GM19455 (cell line): ENCODE data around the gene GPRC5C.
"Not testable (repeated sequence)": the region's sequence is repeated elsewhere in the genome, so short reads cannot be mapped to it uniquely, and the experiment has no call there.

Experiments
- ATAC-seq: cut with Tn5 transposase; IDR thresholded peaks from one replicate; pipeline ENCODE4 v1.9.1; 2021; ENCODE audit not compliant: unreplicated experiment

Gene GPRC5C

DNA sequence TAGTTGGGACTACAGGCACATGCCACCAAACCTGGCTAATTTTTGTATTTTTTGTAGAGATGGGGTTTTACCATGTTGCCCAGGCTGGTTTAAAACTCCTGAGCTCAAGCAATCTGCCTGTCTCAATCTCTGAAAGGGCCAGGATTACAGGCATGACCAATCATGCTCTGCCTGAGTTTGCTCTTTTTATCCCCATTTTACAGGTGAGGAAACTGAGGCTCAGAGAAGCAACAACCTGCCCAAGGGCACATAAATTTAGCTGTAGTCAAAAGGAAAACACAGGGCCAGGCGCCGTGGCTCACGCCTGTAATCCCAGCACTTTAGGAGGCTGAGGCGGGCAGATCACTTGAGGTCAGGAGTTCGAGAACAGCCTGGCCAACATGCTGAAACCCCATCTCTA lies 26.6 kb upstream of the GPRC5C start:
- ATAC-seq = not testable (repeated sequence)

DNA sequence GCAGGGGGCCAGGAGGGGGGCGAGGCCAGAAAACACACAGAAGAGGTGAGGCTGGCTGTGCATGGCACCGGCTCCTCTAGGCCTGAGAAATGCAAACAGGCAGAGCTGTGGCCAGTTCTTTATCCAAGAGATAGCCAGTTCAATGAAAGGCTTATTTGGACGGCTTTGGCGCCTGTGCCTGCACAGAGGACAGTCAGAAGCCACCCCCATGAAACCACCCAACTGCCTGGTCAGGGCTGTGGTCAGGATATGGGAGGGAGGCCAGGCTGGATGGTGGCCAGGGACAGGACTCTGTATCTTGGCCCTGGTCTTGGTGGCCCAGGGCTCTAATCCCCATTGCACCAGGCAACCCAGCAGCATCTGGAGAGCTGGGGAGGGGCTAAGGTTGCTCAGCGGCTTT lies 24.5 kb upstream of the GPRC5C start:
- no peak for ATAC-seq

DNA sequence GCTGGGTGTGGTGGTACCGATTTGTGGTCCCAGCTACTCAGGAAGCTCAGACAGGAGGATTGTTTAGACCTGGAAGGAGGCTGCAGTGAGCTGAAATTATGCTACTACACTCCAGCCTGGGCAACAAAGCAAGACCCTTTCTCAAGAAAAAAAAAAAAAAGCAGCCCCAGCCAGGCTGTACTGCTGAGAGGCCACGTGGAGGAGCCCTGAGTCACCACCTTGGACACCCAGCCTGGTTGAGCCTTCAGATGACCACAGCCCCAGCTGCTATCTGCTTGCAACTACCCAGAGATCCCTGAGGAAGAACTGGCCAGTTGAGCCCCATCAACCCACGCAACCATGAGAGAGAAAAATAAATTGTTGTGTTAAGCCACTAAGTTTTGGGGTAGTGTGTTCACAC lies 23.6 kb upstream of the GPRC5C start:
- no peak for ATAC-seq

DNA sequence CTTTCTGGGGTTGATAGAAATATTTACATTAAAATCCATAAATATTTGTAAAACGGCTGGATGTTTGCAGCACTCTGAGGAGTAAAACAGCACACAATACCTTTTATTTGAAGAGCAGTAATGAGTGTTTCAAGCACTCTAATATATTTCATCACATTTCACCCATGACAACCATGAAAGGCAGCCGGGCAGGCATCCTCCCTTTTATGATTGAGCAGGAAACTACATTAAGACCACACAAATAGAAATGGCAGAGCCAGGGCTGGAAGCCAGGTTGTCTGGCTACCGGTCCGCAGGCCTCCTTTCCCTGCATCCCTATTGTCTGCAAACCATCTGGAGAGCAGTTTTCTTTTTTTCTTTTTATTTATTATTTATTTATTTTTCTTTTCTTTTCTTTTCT lies 23.1 kb upstream of the GPRC5C start:
- ATAC-seq = no peak

DNA sequence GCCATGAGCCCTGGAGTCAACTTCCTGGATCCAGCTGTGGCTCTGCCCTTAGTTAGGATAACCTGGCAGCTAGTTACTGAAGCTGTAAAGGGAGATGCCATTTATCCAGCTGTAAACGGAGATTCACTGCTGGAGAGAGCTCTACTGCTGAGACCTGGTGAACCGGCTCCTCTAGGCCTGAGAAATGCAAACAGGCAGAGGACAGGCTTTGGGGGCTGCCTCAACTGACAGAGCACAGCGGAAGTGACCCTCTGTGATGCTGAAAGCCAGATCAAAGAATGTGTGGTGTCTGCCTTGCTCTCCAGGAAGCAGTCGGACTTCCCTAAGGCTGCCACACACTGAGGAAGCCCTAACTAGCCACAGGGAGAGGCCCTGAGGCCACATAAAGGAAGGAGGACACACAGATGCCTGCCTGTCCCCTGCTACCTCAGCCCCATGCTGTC lies 21.9 kb upstream of the GPRC5C start:
- no peak for ATAC-seq

DNA sequence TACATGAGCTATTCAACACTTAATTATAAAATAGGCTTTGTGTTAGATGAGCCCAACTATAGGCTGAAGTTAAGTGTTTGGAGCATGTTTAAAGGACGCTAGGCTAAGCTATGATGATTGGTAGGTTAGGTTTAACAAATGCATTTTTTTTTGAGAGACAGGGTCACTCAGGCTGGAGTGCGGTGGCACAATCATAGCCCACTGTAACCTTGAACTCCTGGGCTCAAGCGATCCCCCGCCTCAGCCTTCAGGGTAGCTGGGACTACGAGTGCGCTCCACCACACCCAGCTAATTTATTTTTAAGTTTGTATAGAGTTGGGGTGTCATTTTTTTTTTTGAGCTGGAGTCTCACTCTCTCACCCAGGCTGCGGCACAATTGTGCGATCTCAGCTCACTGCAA lies 19.3 kb upstream of the GPRC5C start:
- ATAC-seq = no peak

DNA sequence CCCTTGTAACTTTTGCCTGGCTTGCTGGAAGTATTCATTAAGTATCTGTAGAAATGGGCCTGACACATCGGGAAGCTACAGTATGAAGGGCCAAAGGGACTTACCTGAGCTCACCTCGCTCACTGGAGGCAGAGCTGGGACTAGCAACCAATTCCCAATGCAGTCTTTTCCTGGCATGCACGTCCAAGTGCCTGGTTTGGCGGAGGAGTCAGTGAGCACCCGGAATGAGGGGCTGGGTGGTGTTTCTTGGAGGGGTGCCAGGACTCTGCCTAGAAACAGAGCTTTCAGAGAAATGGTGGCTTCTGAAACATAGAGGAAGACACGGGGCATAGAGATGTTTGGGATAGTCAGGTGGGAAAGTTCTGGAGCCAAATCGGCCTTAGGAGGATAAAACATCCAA lies 18.4 kb upstream of the GPRC5C start:
- ATAC-seq = no peak

DNA sequence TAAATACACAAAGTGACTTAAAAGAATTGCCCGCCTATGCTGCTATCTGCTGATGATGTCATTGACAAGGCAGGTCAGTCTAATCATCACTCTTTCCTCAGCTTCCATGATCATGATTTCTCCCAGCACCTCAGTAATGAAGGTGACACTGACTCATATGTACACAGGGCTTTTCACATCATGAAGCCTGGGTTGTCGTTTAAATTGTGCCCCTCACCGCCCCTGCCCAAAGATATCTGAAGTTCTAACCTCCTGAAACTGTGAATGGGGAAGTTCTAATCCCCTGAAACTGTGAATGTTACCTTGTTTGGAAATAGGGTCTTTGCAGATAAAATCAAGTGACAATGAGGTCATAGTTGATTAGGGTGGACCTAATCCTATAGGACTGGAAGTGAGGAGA lies 17.4 kb upstream of the GPRC5C start:
- no peak for ATAC-seq

DNA sequence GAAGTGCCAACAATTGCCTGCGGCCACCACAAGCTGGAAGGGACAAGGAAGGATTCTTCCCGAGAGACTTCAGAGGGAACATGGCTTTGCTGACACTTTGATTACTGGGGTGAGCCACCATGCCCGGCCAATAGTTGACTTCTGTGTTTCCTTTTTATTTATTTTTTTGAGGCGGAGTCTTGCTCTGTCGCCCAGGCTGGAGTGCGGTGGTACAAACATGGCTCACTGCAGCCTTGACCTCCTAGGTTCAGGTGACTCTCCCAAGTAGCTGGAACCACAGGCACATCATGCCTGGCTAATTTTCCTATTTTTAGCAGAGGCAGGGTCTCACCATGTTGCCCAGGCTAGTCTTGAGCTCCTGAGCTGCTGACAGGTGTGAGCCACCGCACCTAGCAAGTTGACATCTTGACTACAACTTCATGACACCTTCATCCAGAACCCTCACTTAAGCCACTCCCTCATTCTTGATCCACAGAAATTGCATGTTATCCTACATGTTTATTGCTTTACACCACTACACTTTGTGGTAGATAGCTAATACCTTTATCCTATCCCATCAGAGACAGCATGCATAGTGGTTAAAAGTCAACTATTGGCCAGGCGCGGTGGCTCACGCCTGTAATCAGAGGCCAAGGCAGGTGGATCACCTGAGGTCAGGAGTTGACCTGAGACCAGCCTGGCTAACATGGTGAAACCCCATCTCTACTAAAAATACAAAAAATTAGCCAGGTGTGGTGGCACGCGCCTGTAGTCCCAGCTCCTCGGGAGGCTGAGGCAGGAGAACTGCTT lies 16.1 kb upstream of the GPRC5C start:
- ATAC-seq = no peak

DNA sequence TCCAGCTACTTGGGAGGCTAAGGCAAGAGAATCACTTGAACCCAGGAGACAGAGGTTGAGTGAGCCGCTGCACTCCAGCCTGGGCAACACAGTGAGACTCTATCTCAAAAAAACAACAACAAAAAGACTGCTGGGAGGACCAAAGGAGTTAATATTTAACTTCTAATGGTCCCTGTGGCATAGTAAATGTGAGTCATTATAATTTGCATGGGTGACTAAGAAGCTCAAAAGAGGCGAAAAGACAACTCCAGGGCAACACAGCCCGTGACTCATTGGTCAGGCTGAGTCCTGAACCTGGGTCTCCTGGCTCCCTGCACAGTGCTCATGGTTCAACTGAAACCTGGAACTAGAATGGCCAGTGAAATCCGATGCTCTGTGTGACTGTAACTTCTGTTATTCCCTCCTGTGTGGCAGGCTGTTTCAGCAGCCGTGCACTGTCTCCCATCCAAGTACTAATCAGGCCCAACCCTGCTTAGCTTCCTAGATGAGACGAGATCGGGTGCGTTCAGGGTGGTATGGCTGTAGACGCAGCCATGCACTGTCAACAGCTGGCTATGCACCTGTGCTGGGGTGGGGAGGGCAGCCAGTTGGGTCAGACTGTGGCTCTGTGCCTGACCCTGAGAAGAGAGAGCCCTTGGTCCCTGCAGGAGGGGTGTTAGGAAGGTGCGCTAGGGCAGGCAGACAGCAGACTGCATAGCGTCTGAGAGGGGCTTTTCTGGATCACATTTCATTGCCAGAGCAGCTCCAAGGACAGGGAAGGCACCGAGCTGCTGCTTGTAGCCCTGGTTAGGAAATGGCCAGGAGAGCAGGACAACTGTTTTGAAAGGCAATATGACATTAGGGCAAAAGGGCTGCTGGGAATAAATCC lies 14.5 kb upstream of the GPRC5C start:
- ATAC-seq = no peak

DNA sequence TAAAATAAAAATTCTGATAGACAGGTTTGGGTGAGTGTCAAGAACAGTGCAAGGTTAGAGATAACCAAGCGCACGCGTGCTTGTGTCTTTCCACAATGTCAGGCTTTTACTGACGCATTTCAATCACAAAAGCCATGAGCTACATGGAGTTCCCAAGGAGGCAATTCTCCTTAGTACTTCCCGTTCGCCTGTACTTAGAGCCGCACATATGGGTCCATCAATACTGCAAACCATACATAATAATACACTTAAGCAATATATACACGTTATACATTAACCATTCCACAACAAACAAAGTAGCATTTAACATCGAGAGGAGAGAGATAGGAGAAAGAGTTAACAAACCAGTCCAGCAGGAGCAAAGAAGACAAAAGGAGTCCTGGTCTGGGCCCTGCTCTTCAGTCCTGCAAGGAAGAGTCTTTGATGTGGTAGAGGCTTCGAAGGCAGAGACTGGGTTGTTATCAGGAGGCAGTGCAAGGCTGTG lies 11.9 kb upstream of the GPRC5C start:
- ATAC-seq = no peak

DNA sequence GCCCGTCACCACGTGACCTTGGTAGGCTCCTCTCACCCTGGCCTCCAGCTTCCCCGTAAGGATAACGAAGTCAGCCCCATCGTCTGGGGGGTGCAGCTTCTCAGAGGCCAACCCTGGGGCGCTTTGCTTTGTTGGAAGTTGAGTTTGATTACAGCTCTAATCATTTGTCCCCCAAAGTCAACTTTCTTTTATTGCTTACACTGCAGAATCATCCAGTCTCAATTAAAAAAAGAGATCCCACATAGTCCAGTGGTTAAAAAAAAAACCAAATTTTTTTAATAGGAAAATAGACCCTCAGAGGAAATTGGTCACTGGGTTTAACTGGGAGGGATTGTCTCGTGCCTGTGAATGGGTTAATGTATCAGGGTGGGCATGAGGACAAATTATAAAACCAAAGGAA lies 7.8 kb upstream of the GPRC5C start:
- ATAC-seq = no peak

DNA sequence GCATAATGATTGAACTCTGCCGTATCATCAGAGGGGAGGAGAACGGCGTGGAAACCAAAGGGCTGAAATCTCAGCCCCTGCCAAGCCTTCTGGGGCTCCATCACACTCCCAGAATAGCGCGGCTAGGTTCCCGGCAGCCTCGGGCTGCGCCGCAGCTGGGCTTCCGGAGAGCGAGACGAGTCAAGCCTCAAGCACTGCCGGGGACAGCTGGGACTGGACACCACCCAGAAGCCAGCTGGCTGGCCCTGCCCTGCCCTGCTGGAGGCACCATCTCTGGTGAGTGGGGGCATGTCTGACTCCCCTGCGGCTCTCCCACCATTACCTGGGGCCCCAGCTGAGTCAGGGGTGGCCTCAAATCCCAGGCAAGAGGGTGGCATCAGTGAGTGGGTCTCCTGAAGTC lies 7.2 kb upstream of the GPRC5C start:
- ATAC-seq = no peak

DNA sequence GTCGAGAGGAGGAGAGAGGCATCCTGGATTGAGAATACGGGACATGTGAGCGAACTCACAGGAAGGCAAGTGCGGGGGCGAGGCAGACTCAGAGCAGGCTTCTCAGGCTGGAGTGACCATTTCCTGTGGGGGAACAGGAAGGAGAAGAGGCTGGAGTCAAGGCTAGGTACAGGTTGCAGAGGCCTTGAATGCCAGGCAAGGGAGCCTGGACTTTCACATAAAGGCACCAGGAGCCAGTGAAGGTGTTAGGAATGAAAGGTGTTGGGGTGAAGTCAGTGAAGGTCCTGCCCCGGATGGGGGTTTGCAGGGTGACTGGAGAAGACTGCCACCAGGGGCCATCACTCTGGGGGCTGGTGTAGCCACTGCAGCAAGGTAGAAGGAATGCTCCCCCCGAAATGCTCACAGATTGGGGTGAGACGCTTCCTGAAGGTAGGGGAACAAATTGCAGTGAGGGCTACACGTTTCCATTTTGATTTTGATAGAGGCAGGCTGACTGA lies 5.3 kb upstream of the GPRC5C start:
- no peak for ATAC-seq

DNA sequence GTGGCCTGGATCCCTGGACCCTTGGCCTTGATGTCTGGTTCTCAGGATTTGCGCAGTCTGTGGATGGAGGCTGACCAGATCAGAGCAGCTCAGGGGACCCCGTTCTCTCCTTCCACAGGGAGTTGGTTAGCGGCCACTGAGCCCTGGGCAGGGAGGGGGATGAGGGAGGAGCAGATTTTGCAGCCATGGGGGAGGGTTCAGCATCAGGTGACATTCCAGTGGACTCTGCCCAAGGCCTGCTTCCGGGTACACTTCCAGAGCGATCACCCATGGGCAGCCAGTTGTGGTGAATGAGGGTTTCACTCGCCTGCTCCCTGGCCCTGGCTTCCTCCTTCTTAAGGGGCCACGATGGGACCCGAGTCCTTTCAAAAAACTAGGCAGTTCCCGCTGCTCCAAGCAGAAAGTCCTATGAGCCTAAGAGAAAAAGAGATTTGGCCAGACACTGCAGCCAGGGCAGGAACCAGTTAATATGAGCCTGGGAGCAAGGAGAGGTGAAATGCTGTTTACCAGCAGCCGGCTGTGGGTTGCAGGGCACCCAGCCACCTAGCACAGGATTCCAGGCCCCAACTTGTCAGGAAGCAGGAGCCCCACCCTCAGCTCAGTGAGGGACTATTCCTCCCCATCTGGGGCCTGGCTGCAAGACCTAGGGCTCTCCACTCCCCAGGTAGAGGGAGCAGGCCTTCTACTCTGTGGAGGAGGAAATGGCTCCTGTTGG lies 4.7 kb upstream of the GPRC5C start:
- no peak for ATAC-seq

DNA sequence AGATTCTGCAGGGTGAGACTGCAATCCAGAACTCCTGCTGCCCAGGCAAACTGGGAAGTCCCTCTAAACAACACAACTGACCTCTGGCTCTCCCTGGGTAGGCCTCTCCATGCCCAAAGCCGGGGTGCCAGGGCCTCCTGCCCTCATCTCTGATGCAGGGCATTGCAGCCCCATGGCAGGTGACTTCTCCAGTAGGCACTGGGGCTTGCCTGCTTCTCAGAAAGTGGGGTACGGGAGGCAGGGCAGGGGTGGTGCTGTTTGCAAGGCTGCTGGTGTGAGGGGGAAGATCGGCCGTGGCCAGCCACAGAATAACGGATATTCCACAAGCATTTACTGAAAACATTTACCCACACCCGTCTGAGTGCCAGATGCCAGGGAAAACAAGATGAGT lies 4.1 kb upstream of the GPRC5C start:
- ATAC-seq = no peak

DNA sequence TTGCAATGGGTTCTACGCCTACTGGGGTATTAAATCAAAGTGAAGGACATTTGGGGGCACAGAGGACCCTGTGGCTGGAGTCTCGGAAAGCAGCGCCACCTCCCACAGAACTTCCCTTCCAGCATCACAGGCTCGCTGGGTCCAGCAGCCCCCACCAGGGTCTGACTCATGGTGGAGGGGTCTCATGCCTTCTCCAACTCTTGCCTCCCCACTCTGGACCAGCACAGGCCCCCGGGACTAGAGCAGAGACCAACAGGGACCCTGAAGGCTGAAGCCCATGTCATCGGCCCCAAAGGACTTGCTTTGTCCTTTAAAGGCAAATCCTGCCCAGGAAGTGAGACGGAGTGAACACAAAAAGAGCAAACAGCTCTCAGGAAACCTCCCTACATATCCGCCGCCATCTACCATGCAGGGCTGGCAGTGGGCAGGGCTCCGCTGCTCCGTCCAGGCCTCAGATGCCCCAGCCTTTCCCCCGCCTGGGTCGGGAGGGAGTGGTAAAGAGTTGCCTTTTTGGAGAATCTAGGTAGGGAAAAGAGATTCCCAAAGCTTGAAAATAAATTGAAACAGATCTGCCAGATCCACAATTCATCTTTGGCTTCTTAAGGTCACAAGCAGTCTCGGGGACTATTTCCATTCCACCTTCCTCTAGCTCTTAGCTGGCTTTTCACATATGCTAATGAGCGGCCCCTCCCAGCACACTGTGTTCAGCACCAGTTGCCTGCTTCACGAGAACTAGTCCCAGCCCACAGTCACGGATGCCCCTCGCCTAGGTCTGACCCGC lies 2.1 kb upstream of the GPRC5C start:
- no peak for ATAC-seq

DNA sequence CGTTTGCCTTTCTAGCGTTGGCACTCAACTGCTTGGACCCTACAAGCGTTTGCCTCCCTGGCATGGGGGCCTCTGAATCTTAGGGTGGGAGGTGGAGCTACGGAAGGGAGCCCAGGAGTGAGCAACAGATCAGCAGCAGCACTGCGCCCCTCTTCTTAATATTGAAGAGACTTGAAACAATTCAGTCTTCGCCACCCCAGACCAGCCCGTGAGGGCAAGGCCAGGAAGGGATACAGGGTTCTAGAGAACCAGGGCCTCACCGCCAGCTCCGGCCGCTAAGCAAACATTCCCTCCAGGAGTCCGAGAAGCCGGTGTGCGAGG lies 1.5 kb upstream of the GPRC5C start:
- no peak for ATAC-seq

DNA sequence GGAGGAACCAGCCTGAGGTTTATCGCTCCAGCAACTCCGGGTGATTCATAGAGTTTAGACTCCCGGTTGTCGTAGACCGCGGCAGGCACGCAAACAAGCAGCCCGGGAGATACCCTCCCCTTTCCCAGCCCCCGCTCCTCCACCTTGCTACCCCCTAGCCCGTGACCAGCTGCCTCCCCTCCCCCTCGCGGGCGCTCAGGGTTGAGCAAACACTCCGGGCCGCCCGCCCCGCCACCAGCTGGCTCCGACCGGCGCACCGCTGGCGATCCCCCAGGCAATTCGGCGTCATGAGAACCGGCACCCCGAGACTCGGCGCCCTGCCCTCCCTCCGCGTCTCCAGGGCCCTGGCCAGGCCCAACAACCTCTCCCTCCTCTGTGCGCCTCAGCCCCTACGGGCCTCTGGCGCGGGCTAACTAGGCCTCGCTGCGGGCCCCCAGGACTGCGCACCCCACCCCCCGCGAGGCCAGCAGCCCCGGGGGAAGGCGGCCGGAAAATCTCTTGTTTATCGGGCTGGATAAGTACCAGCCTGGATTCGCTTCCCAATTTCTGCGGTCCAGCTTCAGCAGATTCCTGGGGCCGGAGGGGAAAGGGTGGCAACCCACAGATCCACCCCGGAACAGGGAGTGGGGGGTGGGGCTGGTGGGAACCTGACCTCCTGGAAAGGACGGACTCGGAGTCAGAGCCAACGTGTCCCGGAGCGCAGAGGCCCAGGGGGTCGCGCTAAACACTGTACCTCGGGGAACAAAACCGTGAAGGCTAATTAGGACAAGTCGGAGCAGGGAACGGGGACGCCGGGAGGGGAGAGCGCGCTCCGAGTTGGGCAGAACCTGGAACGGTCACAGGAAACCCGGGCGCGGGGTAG lies 951 bp upstream of the GPRC5C start:
- no peak for ATAC-seq

DNA sequence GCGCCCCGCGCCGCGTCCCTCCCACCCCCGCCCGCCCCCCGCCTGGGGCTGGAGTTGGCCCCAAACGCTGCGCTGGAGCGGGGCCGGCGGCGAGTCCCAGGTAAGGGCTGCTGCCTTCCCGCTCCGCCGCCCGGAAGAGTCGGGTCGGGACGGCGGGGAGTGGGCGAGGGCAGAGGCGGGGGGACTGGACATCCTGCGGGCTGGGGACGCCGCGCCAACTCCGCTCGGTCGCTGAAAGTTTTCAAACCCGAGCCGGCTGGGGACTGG lies 469 bp downstream of the GPRC5C start:
- ATAC-seq = no peak
